Heart left ventricle (tissue), 13 donors: ENCODE data around the gene ENOX1.

Experiments used
- CTCF ChIP-seq, 12 donors: fragments of 200-600 bp; sonication (generic) in 4 of 12; IDR thresholded peaks; one replicate each; pipeline versions ENCODE4 v1.5.0 to v1.8.0; 2018 to 2022; ENCODE audit warnings: antibody characterized with exemption in 12 of 12, mild to moderate bottlenecking in 5 of 12
- POLR2A ChIP-seq, 2 donors: fragments of 450-650 bp; IDR thresholded peaks; one replicate each; pipeline ENCODE4 v1.6.1; 2017; ENCODE audit warnings: antibody characterized with exemption in 2 of 2, mild to moderate bottlenecking in 2 of 2, moderate library complexity in 2 of 2
- donor health status: ischemic (EF 13 %, LVEDD 7.1; RV severe dilation, severe dysfunction).
- donor health status: DM: no; HTN: yes; CAD: no.
- donor health status: DM: no; HTN: no; CAD: no.
- donor health status: ischemic (EF 25% LVEDD 6.9; RV normal size, moderate dysfunction).
- donor health status: ischemic (EF 25% LVEDD 5.7; RV mildly dilated, moderate dysfunction).
- donor health status: ischemic (EF 35%, LVEDD 5.7; RV mildly dilated, moderate dysfunction).
- donor health status: nonischemic (EF 11% LVEDD 7.7; RV severe dilation, severe dysfunction).
- donor health status: DM: yes; HTN: yes; CAD: no.
- donor health status: PGD.
- donor health status: ischemic (EF 29% LVEDD 5.4; RV normal size, mild dysfunction).
- donor health status: nonischemic (EF 23%, LVEDD 6.1; RV moderate dilation, normal function).

GRCh38 chr13:43494206-43494605 lies 292.6 kb downstream of the ENOX1 start:
- TF ChIP-seq CTCF (IDR thresholded peaks at IDR 0.05) (no peak), POLR2A (IDR thresholded peaks at IDR 0.05) (no peak)
